ENCODE measurements around the gene CCDC85B.
A peak's percentile ranks its signal among the peaks of the same experiment; 100 is the strongest.

The CCDC85B gene

DNA sequence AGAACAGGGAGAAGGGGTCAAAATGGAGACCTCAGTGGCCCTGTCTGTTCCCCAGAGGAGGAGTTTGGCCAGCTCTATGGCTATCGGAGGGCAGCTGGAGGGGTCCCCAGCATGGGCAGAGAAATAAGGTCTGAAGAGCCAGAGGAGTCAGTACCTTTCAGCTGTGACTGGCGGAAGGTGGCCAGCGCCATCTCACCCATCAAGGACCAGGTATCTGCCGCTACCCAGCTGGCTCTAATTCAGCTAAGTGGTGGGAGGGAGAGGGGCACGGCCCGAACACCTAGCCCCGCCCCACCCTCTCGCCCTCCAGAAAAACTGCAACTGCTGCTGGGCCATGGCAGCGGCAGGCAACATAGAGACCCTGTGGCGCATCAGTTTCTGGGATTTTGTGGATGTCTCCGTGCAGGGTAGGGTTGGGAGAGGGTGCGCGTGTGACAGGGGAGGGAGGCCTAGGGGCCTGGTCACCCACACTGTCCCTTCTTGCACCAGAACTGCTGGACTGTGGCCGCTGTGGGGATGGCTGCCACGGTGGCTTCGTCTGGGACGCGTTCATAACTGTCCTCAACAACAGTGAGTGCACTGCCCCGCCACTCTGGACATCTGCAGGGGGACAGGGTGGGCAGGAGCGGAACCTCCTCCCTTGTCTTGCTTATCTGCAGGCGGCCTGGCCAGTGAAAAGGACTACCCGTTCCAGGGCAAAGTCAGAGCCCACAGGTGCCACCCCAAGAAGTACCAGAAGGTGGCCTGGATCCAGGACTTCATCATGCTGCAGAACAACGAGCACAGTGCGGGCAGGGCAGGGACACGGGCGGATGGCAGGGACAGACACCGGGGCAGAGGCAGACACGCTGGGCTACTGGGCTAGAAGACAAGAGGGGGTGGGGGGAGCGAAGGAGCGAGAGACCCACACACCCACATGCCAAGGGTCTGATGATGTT is 8.1 kb upstream of the CCDC85B start:
- DNase-seq (ENCODE audit: insufficient read length, low spot score) (no peak), FAIRE-seq (no peak)
- TF ChIP-seq, protein P1, sequence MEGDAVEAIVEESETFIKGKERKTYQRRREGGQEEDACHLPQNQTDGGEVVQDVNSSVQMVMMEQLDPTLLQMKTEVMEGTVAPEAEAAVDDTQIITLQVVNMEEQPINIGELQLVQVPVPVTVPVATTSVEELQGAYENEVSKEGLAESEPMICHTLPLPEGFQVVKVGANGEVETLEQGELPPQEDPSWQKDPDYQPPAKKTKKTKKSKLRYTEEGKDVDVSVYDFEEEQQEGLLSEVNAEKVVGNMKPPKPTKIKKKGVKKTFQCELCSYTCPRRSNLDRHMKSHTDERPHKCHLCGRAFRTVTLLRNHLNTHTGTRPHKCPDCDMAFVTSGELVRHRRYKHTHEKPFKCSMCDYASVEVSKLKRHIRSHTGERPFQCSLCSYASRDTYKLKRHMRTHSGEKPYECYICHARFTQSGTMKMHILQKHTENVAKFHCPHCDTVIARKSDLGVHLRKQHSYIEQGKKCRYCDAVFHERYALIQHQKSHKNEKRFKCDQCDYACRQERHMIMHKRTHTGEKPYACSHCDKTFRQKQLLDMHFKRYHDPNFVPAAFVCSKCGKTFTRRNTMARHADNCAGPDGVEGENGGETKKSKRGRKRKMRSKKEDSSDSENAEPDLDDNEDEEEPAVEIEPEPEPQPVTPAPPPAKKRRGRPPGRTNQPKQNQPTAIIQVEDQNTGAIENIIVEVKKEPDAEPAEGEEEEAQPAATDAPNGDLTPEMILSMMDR (IDR thresholded peaks at IDR 0.05; ENCODE audit: insufficient read depth, missing control alignments), result no peak

DNA sequence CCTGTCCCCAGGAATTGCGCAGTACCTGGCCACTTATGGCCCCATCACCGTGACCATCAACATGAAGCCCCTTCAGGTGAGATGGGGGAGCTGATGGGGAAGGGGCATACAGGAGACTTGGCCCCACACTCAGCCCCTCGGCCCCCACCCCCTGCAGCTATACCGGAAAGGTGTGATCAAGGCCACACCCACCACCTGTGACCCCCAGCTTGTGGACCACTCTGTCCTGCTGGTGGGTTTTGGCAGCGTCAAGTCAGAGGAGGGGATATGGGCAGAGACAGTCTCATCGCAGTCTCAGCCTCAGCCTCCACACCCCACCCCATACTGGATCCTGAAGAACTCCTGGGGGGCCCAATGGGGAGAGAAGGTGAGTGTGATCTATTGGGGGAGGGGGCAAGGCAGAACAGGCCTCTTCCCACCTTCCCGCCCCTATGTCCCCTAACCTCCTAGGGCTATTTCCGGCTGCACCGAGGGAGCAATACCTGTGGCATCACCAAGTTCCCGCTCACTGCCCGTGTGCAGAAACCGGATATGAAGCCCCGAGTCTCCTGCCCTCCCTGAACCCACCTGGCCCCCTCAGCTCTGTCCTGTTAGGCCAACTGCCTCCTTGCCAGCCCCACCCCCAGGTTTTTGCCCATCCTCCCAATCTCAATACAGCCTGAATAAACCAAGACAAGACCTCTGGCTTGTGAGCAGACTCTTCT is 7.3 kb upstream of the CCDC85B start:
- DNase-seq (ENCODE audit: insufficient read length, low spot score) (no peak), FAIRE-seq (no peak)
- TF ChIP-seq, protein P1 (IDR thresholded peaks at IDR 0.05; ENCODE audit: insufficient read depth, missing control alignments), result no peak

DNA sequence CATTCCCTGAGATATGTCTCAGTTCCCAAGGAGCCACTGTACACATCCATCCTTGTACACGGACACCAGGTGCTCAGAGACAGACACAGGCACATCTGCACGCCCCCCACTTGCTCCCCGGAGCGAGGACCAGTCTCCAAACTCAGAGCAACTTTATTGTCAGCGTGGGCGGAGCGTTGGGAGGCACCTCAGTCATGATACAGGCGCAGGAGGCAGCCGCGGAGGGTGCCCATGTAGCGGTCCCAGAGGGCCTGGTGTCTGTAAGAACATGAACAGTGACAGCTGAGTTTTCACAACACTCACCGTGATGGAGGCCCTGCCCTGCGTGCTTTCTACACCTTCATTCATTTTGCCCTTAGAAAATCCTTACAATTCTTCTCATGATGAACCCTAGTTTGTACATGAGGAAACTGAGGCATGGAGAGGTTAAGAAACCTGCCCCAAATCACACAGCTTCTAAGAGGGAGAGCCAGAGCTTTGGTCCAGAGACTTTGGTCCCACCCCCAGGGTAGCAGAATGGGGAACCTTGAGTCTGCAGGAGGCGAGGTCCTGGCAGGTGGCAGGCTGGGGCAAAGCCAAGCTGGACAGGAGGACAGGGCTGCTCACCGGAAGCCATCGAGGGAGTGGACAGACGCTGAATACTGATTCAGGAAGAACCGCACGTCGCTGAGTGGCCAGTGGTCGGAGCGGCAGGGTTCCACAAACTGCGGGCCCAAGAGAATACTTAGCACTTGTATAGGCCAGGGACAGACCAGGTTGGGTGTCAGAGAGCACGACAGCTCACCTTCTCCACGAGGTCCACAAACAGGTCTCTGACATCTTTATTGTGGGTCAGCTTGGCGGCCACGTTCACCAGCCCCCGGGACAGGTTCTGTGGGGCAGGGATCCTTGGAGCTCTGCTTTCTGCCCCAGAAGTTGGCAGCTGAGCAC is 6.4 kb upstream of the CCDC85B start:
- no peak for DNase-seq (ENCODE audit: insufficient read length, low spot score)
- FAIRE-seq, result no peak
- TF ChIP-seq, protein P1 (IDR thresholded peaks at IDR 0.05; ENCODE audit: insufficient read depth, missing control alignments), result no peak

DNA sequence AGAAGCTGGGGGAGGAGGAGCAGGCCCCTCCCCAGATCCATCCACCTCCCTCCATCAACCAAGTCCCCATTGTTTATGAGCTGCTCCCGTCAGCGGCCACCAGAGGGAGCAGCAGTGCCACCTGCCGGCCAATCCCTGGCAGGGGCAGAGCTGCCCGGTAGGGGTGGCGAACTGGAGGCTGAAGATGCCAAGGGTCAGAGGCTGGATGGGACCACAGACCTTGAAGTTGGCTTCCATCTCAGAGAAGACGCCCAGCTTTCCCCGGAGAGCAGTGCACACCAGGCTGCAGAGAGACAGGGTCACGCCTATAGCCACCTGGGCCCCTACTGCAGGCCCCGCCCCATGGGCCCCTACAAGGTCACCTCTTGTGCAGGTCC is 5.8 kb upstream of the CCDC85B start:
- DNase-seq (ENCODE audit: insufficient read length, low spot score) (peak; percentile 93), FAIRE-seq (no peak)
- TF ChIP-seq, protein P1 (IDR thresholded peaks at IDR 0.05; ENCODE audit: insufficient read depth, missing control alignments), result peak; percentile 99

DNA sequence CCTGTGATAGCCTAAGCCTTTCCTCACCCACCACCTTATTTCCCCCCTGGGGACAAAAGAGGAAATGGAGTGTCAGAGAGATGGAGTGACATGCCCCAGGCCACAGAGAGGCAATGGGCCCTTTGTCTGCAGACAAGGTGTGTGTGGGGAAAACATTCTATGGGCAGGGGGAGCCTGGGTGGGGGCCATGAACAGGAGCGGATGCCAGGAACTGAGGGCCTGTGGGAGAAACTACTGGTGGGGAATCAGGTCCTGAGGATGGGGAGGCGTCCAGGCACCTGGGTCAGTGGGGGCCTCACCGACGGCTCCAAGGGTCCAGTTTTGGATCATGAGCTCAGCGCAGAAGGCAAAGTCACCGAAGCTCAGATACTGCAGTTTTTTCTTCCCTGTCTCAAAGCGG is 5.2 kb upstream of the CCDC85B start:
- DNase-seq (ENCODE audit: insufficient read length, low spot score) (no peak), FAIRE-seq (no peak)
- TF ChIP-seq, protein P1 (IDR thresholded peaks at IDR 0.05; ENCODE audit: insufficient read depth, missing control alignments), result no peak

DNA sequence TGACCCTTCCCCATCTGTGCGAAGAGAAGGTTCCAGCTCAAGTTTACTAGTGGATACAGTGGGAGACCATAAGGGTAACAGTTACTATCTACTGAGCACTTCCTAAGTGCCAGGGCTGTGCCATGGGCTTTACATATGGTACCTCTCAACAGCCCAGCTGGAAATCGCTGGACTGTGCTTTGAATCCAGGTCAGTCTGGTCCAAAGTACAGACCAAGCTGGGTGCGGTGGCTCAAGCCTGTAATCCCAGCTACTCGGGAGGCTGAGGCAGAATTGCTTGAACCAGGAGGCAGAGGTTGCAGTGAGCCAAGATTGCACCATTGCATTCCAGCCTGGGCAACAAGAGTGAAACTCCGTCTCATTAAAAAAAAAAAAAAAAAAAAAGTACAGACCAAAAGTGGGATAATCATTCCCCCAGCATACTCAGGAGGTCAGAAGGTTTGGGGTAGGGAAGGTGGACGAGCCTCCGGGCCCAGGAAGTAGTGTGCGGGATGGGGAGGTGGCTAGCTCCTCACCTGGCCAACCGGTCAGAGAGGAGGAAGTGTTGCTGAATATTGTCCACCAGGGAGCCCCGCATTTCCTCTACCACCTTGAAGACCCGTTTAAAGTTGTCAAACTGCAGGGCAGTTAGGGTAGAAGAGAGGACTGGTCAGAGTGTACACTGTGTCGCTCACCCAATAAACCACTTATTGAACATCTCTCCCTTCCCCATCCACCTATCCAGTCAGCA is 4.5 kb upstream of the CCDC85B start:
- FAIRE-seq (no peak), DNase-seq (ENCODE audit: insufficient read length, low spot score) (no peak)
- TF ChIP-seq, protein P1 (IDR thresholded peaks at IDR 0.05; ENCODE audit: insufficient read depth, missing control alignments), result no peak

Data from D721Med (cell line).